IPS-NIHi7 (cell line): Measurements from ENCODE around the gene OR2A7.
"Not testable (repeated sequence)": the region's sequence is repeated elsewhere in the genome, so short reads cannot be mapped to it uniquely, and the experiment has no call there.

ENCODE experiments used
- DNase-seq: peaks from one replicate; pipeline ENCODE4 v3.0.0; 2012; ENCODE audit warnings: mixed read lengths; ENCODE audit errors: extremely low spot score

Gene OR2A7

GRCh38 chr7:144255471-144255897, 9.1 kb downstream of the OR2A7 start:
- peak; percentile 15 for DNase-seq

- not testable (repeated sequence) for DNase-seq
These were observed 12.3 kb downstream of the OR2A7 start for GRCh38 chr7:144252307-144252706.

- not testable (repeated sequence) for DNase-seq
These were observed 16.8 kb downstream of the OR2A7 start for GRCh38 chr7:144247674-144248330.

GRCh38 chr7:144246967-144247366, 17.6 kb downstream of the OR2A7 start:
- DNase-seq = not testable (repeated sequence)

- not testable (repeated sequence) for DNase-seq
These were observed 19.2 kb downstream of the OR2A7 start for GRCh38 chr7:144245372-144245771.

GRCh38 chr7:144239365-144239764, 25.2 kb downstream of the OR2A7 start, which contains the start of gene OR2A42:
OR2A42 (minus strand) TSS chr7:144239605; CDS start chr7:144232843, 6,762 bp downstream.
- DNase-seq = not testable (repeated sequence)

- not testable (repeated sequence) for DNase-seq
These were observed 26.0 kb downstream of the OR2A7 start for GRCh38 chr7:144238530-144239082.

- DNase-seq = not testable (repeated sequence)
These were observed 31.6 kb downstream of the OR2A7 start for GRCh38 chr7:144233039-144233438.

- DNase-seq = not testable (repeated sequence)
These were observed 33.6 kb downstream of the OR2A7 start for GRCh38 chr7:144231027-144231426.

- DNase-seq = not testable (repeated sequence)
These were observed 35.8 kb downstream of the OR2A7 start for GRCh38 chr7:144228810-144229209.

- DNase-seq = not testable (repeated sequence)
These were observed 37.7 kb downstream of the OR2A7 start for GRCh38 chr7:144226866-144227265.

- DNase-seq = not testable (repeated sequence)
These were observed 40.9 kb downstream of the OR2A7 start for GRCh38 chr7:144223675-144224074.

- DNase-seq = not testable (repeated sequence)
These were observed 44.1 kb downstream of the OR2A7 start for GRCh38 chr7:144220531-144220930.

GRCh38 chr7:144219149-144219548, 45.4 kb downstream of the OR2A7 start:
- not testable (repeated sequence) for DNase-seq

- DNase-seq = not testable (repeated sequence)
These were observed 46.0 kb downstream of the OR2A7 start for GRCh38 chr7:144218581-144218980.

- DNase-seq = not testable (repeated sequence)
These were observed 47.4 kb downstream of the OR2A7 start for GRCh38 chr7:144217200-144217599.
